Heart left ventricle (tissue), 16 donors: Measurements from ENCODE around the gene BTK. TPM values are rescaled to one million over a fixed set of nuclear protein-coding genes. Genes with fewer than 3 reads are reported as not detected.
A peak's percentile ranks its signal among the peaks of the same experiment; 100 is the strongest.
"Not testable (repeated sequence)": the region's sequence is repeated elsewhere in the genome, so short reads cannot be mapped to it uniquely, and the experiment has no call there.

ENCODE experiments used
- ATAC-seq, 4 donors: fragments of 200-7000 bp; cut with Tn5 transposase; one replicate each; pipeline ENCODE4 v1.9.1; 2020 to 2022; ENCODE audit warnings: moderate library complexity in 4 of 4, mild to moderate bottlenecking in 3 of 4, moderate number of reproducible peaks in 1 of 4
- DNase-seq, 5 donors: peaks; one replicate each; pipeline ENCODE4 v3.0.0-alpha.2; 2020
- H3K27ac ChIP-seq, 12 donors: fragments of 200-600 bp; sonication (generic) in 4 of 12; one replicate each; pipeline versions ENCODE4 v1.5.0 to v1.8.0; 2016 to 2022; ENCODE audit warnings: mild to moderate bottlenecking in 2 of 12
- H3K27me3 ChIP-seq, 9 donors: fragments of 200-600 bp; sonication (generic) in 2 of 9; one replicate each; pipeline versions ENCODE4 v1.5.1 to v1.8.0; 2016 to 2022; ENCODE audit warnings: mild to moderate bottlenecking in 3 of 9
- H3K36me3 ChIP-seq, 9 donors: fragments of 200-600 bp; sonication (generic) in 2 of 9; one replicate each; pipeline versions ENCODE4 v1.5.0 to v1.8.0; 2018 to 2022; ENCODE audit warnings: mild to moderate bottlenecking in 2 of 9
- H3K4me1 ChIP-seq, 12 donors: fragments of 200-600 bp; sonication (generic) in 4 of 12; one replicate each; pipeline versions ENCODE4 v1.5.0 to v1.8.0; 2016 to 2022; ENCODE audit warnings: mild to moderate bottlenecking in 3 of 12
- H3K4me3 ChIP-seq, 12 donors: fragments of 200-600 bp; sonication (generic) in 4 of 12; one replicate each; pipeline versions ENCODE4 v1.5.0 to v1.8.0; 2017 to 2022; ENCODE audit warnings: mild to moderate bottlenecking in 9 of 12, moderate library complexity in 4 of 12
- H3K9me3 ChIP-seq, 12 donors: fragments of 200-600 bp; sonication (generic) in 4 of 12; one replicate each; pipeline versions ENCODE4 v1.5.0 to v1.8.0; 2016 to 2022; ENCODE audit warnings: mild to moderate bottlenecking in 1 of 12
- CTCF ChIP-seq, 12 donors: fragments of 200-600 bp; sonication (generic) in 4 of 12; IDR thresholded peaks; one replicate each; pipeline versions ENCODE4 v1.5.0 to v1.8.0; 2018 to 2022; ENCODE audit warnings: antibody characterized with exemption in 12 of 12, mild to moderate bottlenecking in 5 of 12
- POLR2A ChIP-seq, 2 donors: fragments of 450-650 bp; IDR thresholded peaks; one replicate each; pipeline ENCODE4 v1.6.1; 2017; ENCODE audit warnings: antibody characterized with exemption in 2 of 2, mild to moderate bottlenecking in 2 of 2, moderate library complexity in 2 of 2
- WGBS, 4 donors: extraction: QIAGEN DNeasy Blood & Tissue Kit in 2 of 4; methylation state at CpG; one replicate each; pipeline versions ENCODE4 v1.1.5 to v1.1.7; 2013 to 2018; 5-methylcytosine and 5-hydroxymethylcytosine counted together
- intact Hi-C, 10 donors: fragments of 100-400 bp; cut with DNase I; formaldehyde crosslinking; loops; one replicate each; pipeline versions ENCODE4 v1.11.1 to v1.14.2; 2022
- polyA plus RNA-seq, 2 donors: library from polyadenylated mRNA; stranded (reverse); fragments of 200-250 nt; gene quantifications; one replicate each; pipeline ENCODE4 v1.2.3, GENCODE V29; 2013
- total RNA-seq, 9 donors: library from RNA; depleted of rRNA in 2 of 9; stranded (reverse); fragments of >200 nt in 2 of 9; fragmentation: NEBNext Ultra II Directional in 3 of 9; extraction: Animal tissue kit (Norgen Biotek cat#: 25700) in 3 of 9; gene quantifications; one replicate each; pipeline versions ENCODE4 v1.1.0 to v1.2.4, GENCODE V29; 2016 to 2023
- donor health status: ischemic (EF 13 %, LVEDD 7.1; RV severe dilation, severe dysfunction).
- donor health status: healthy with polysubstance abuse.
- donor health status: DM: no; HTN: yes; CAD: no.
- donor health status: DM: no; HTN: no; CAD: no.
- donor health status: ischemic (EF 25% LVEDD 6.9; RV normal size, moderate dysfunction).
- donor health status: ischemic (EF 25% LVEDD 5.7; RV mildly dilated, moderate dysfunction).
- donor health status: healthy.
- donor health status: DM: yes; HTN: yes; CAD: no.
- donor health status: ischemic (EF 35%, LVEDD 5.7; RV mildly dilated, moderate dysfunction).
- donor health status: nonischemic (EF 11% LVEDD 7.7; RV severe dilation, severe dysfunction).
- donor health status: DM: yes; HTN: yes; CAD: no.
- donor health status: PGD.
- donor health status: ischemic (EF 29% LVEDD 5.4; RV normal size, mild dysfunction).
- donor health status: nonischemic (EF 23%, LVEDD 6.1; RV moderate dilation, normal function).

BTK gene
- total and polyA plus RNA-seq, 11 donors, result 0.25 to 18.8 (median 1.5) TPM

- Histone ChIP-seq H3K4me1 (peaks cover 0 to 7% (median 0%) of the 10 kb centered on the region in 12 donors), H3K27ac (peak overlapping the region in 11 of 12 donors; percentile 80 to 94 (median 89)), H3K27me3 (no peaks in the 10 kb centered on the region), H3K36me3 (peaks cover 0 to 13% (median 3%) of the 10 kb centered on the region in 9 donors), H3K4me3 (peak overlapping the region; percentile 41 to 98 (median 70)), H3K9me3 (peaks cover 0 to 6% (median 0%) of the 10 kb centered on the region in 12 donors)
- ATAC-seq (peak; percentile 26 to 49 (median 40)), DNase-seq (peak in 1 of 5 donors; percentile 18)
- intact Hi-C loops, result no loop called here
- TF ChIP-seq CTCF (IDR thresholded peaks at IDR 0.05) (no peak), POLR2A (IDR thresholded peaks at IDR 0.05) (no peak)
- WGBS, 4 donors, result 1 to 46% (median 21%) methylated on average over 13 to 14 of the region's 14 CpGs
Measured at GRCh38 chrX:101347859-101348451, 38.0 kb downstream of the BTK start.

- WGBS, 4 donors, result 85 to 93% (median 87%) methylated on average over 4 of the region's 4 CpGs
Measured at GRCh38 chrX:101337776-101338271, 48.2 kb downstream of the BTK start.

GRCh38 chrX:101334310-101334709 is 51.7 kb downstream of the BTK start:
- DNase-seq, H3K4me3 ChIP-seq, ATAC-seq, H3K4me1 ChIP-seq, H3K27ac ChIP-seq, H3K36me3 ChIP-seq, H3K27me3 ChIP-seq, H3K9me3 ChIP-seq, intact Hi-C loops: not testable (repeated sequence)
- 68 to 78% (median 72%) methylated on average over 7 of the region's 7 CpGs for WGBS, 4 donors

More at GRCh38 chrX:101337776-101338271, 48.2 kb downstream of the BTK start:
- Histone ChIP-seq H3K4me1 (no peaks in the 10 kb centered on the region), H3K4me3 (no peak overlapping the region), H3K27me3 (peaks cover 0 to 3% (median 0%) of the 10 kb centered on the region in 9 donors), H3K27ac (no peak overlapping the region), H3K36me3 (no peaks in the 10 kb centered on the region), H3K9me3 (no peaks in the 10 kb centered on the region)
- intact Hi-C loops, result no loop called here
- TF ChIP-seq CTCF (IDR thresholded peaks at IDR 0.05) (no peak), POLR2A (IDR thresholded peaks at IDR 0.05) (no peak)
- ATAC-seq (no peak), DNase-seq (no peak)

GRCh38 chrX:101326600-101326999 is 59.4 kb downstream of the BTK start:
- intact Hi-C loops, result not testable (repeated sequence)

GRCh38 chrX:101303790-101304189 is 82.2 kb downstream of the BTK start:
- 85 to 95% (median 94%) methylated on average over 1 of the region's 1 CpG for WGBS, 4 donors
- Histone ChIP-seq H3K4me3 (no peak overlapping the region), H3K9me3 (no peaks in the 10 kb centered on the region), H3K27me3 (peaks cover 0 to 14% (median 0%) of the 10 kb centered on the region in 9 donors), H3K4me1 (no peaks in the 10 kb centered on the region), H3K36me3 (no peaks in the 10 kb centered on the region), H3K27ac (no peak overlapping the region)
- intact Hi-C loops, result no loop called here
- DNase-seq (no peak), ATAC-seq (no peak)
- no peak for TF ChIP-seq CTCF (IDR thresholded peaks at IDR 0.05)

More at GRCh38 chrX:101326600-101326999, 59.4 kb downstream of the BTK start:
- H3K27me3 ChIP-seq, H3K9me3 ChIP-seq, H3K4me3 ChIP-seq, ATAC-seq, DNase-seq, H3K4me1 ChIP-seq, H3K27ac ChIP-seq, H3K36me3 ChIP-seq: not testable (repeated sequence)
- 70 to 85% (median 79%) methylated on average over 3 of the region's 3 CpGs for WGBS, 4 donors

Other genes starting within 250 kb of the BTK start
- gene DRP2, start 166.4 kb downstream of the BTK start, total RNA-seq, result under 1 TPM in 5 of 9 donors, not detected in 4; 0.05 to 0.11 (median 0.08) TPM
- gene DRP2, start 166.4 kb downstream of the BTK start, polyA plus RNA-seq, result under 1 TPM; 0.01 to 0.04 TPM
- gene TAF7L, start 94.9 kb downstream of the BTK start, total RNA-seq, result not detected
- under 1 TPM in 1 of 2 donors, not detected in 1; 0.04 TPM for gene TAF7L, start 94.9 kb downstream of the BTK start, polyA plus RNA-seq
- 10 to 100 TPM in 7 of 9 donors, 1 to 10 TPM in 2; 2.9 to 29.4 (median 17.5) TPM for gene TIMM8A, start 37.4 kb downstream of the BTK start, total RNA-seq
- gene TIMM8A, start 37.4 kb downstream of the BTK start, polyA plus RNA-seq, result 10 to 100 TPM; 11.9 to 29.4 TPM
- 100 to 1,000 TPM in 2 of 9 donors, 10 to 100 TPM in 7; 47.8 to 757 (median 69.7) TPM for gene RPL36A, start 4.8 kb upstream of the BTK start, total RNA-seq
- gene RPL36A, start 4.8 kb upstream of the BTK start, polyA plus RNA-seq, result 1,000 to 10,000 TPM; 1,215 to 2,246 TPM
- gene GLA, start 21.7 kb upstream of the BTK start, total RNA-seq, result 10 to 100 TPM in 7 of 9 donors, 1 to 10 TPM in 2; 5.2 to 27.5 (median 11.1) TPM
- 10 to 100 TPM; 16.4 to 19.9 TPM for gene GLA, start 21.7 kb upstream of the BTK start, polyA plus RNA-seq
- 10 to 100 TPM; 36.5 to 71.8 (median 56.8) TPM for gene HNRNPH2, start 22.0 kb upstream of the BTK start, total RNA-seq
- gene HNRNPH2, start 22.0 kb upstream of the BTK start, polyA plus RNA-seq, result 10 to 100 TPM; 37.0 to 71.9 TPM
- gene ARMCX4, start 99.3 kb upstream of the BTK start, total RNA-seq, result 10 to 100 TPM in 1 of 9 donors, 1 to 10 TPM in 8; 1.1 to 11.0 (median 5.1) TPM
- 10 to 100 TPM in 1 of 2 donors, 1 to 10 TPM in 1; 4.2 to 21.1 TPM for gene ARMCX4, start 99.3 kb upstream of the BTK start, polyA plus RNA-seq
- gene ARMCX1, start 164.4 kb upstream of the BTK start, total RNA-seq, result 10 to 100 TPM; 25.6 to 50.4 (median 32.9) TPM
- 10 to 100 TPM; 15.2 to 26.2 TPM for gene ARMCX1, start 164.4 kb upstream of the BTK start, polyA plus RNA-seq
- 10 to 100 TPM; 17.9 to 58.7 (median 33.2) TPM for gene ARMCX6, start 231.8 kb upstream of the BTK start, total RNA-seq
- gene ARMCX6, start 231.8 kb upstream of the BTK start, polyA plus RNA-seq, result 10 to 100 TPM; 17.5 to 32.1 TPM
- gene ARMCX3, start 237.0 kb upstream of the BTK start, total RNA-seq, result 10 to 100 TPM; 49.4 to 84.0 (median 61.8) TPM
- gene ARMCX3, start 237.0 kb upstream of the BTK start, polyA plus RNA-seq, result 10 to 100 TPM; 30.7 to 71.0 TPM